SU-DHL-6 (cell line): Measurements from ENCODE around the gene RPL13A.

ENCODE experiments used
- EZH2phosphoT487 ChIP-seq: fragments of 200-600 bp; sonication (generic), shearing (Covaris generic); conservative IDR thresholded peaks from 2 replicates; pipeline ENCODE4 v1.6.1; 2018; ENCODE audit warnings: mild to moderate bottlenecking, antibody characterized with exemption, low read length, moderate library complexity, mixed read lengths
- TF ChIP-seq, protein P1 (sequence below): fragments of 200-600 bp; sonication (generic); IDR thresholded peaks from one replicate; pipeline ENCODE4 v1.5.1; 2017; ENCODE audit warnings: antibody characterized with exemption, mild to moderate bottlenecking, low read length, moderate library complexity; ENCODE audit not compliant: insufficient read depth, poor library complexity, severe bottlenecking

DNA sequence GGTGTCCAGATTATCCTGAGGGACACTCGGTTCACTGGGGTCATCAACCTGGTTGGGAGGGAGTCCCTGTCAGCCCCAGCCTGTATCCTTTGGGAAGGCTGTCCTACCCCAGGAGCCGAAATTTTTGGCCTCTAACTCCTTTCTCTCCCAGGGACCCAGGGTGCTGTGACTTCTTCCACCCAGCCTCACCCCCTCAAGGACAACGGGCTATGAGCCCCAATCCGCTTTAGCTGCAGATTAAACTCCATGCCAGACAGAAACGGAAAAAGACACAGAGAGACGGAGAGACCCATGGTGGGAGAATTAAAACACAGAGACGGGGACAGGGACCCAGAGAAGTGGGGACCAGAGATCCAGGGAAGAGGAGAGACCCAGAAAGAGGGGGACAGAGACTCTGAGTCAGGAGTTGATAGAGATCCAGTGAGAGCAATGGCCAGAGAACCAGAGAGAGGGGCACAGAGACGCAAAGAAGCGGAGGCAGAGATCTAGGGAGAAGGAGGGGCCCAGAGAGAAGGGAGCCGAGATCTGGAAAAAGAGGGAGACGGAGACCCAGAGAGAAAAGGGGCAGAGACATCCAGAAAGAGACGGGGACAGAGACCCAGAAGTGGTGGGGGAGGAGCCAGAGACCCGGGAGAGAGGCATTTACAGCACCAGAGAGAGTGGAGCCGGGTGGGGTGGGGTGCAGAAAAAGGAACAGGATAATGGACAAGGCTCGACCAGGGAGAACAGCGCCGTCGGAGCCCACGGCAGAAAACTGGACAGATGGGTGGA, 46.8 kb upstream of the RPL13A start:
- TF ChIP-seq, protein P1, sequence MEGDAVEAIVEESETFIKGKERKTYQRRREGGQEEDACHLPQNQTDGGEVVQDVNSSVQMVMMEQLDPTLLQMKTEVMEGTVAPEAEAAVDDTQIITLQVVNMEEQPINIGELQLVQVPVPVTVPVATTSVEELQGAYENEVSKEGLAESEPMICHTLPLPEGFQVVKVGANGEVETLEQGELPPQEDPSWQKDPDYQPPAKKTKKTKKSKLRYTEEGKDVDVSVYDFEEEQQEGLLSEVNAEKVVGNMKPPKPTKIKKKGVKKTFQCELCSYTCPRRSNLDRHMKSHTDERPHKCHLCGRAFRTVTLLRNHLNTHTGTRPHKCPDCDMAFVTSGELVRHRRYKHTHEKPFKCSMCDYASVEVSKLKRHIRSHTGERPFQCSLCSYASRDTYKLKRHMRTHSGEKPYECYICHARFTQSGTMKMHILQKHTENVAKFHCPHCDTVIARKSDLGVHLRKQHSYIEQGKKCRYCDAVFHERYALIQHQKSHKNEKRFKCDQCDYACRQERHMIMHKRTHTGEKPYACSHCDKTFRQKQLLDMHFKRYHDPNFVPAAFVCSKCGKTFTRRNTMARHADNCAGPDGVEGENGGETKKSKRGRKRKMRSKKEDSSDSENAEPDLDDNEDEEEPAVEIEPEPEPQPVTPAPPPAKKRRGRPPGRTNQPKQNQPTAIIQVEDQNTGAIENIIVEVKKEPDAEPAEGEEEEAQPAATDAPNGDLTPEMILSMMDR, result no peak
- TF ChIP-seq EZH2phosphoT487, result no peak
